GM19239 (cell line): ENCODE measurements around the gene ULK1.
"Not testable (repeated sequence)": the region's sequence is repeated elsewhere in the genome, so short reads cannot be mapped to it uniquely, and the experiment has no call there.

Experiments
- DNase-seq: peaks from one replicate; pipeline ENCODE4 v3.0.0; 2011; ENCODE audit warnings: low spot score; ENCODE audit not compliant: insufficient read length
- FAIRE-seq: peaks from 2 replicates; lab custom pipeline; 2011; peaks lifted over from hg19 to GRCh38; lab: Jason Lieb, UNC

ULK1 gene

GRCh38 chr12:131885076-131885475 lies 9.3 kb upstream of the ULK1 start:
- FAIRE-seq, DNase-seq: not testable (repeated sequence)

GRCh38 chr12:131885543-131886057 lies 8.8 kb upstream of the ULK1 start:
- FAIRE-seq: no peak
- no peak for DNase-seq

- not testable (repeated sequence) for FAIRE-seq
These were observed 2.7 kb upstream of the ULK1 start for GRCh38 chr12:131891722-131892121.

GRCh38 chr12:131892711-131893604 lies 1.5 kb upstream of the ULK1 start:
- DNase-seq: no peak
- FAIRE-seq: no peak

More at GRCh38 chr12:131891722-131892121, 2.7 kb upstream of the ULK1 start:
- DNase-seq: not testable (repeated sequence)

GRCh38 chr12:131893605-131894312 lies 663 bp upstream of the ULK1 start:
- DNase-seq (no peak), FAIRE-seq (no peak)

- peak; percentile 39 for DNase-seq
- FAIRE-seq: no peak
These were observed 688 bp downstream of the ULK1 start for GRCh38 chr12:131894981-131895639.

GRCh38 chr12:131895640-131896079 lies 1.2 kb downstream of the ULK1 start:
- DNase-seq (no peak), FAIRE-seq (no peak)

GRCh38 chr12:131896080-131896810 lies 1.8 kb downstream of the ULK1 start:
- FAIRE-seq: peak; percentile 67

GRCh38 chr12:131896811-131897270 lies 2.4 kb downstream of the ULK1 start:
- FAIRE-seq (no peak), DNase-seq (no peak)

More at GRCh38 chr12:131896080-131896810, 1.8 kb downstream of the ULK1 start:
- peak; percentile 95 for DNase-seq

- FAIRE-seq (no peak), DNase-seq (no peak)
These were observed 2.9 kb downstream of the ULK1 start for GRCh38 chr12:131897276-131897675.

- DNase-seq (no peak), FAIRE-seq (no peak)
These were observed 3.5 kb downstream of the ULK1 start for GRCh38 chr12:131897875-131898274.

- DNase-seq: no peak
These were observed 6.0 kb downstream of the ULK1 start for GRCh38 chr12:131900397-131900796.

GRCh38 chr12:131901431-131902331 lies 7.3 kb downstream of the ULK1 start:
- FAIRE-seq (no peak), DNase-seq (no peak)

More at GRCh38 chr12:131900397-131900796, 6.0 kb downstream of the ULK1 start:
- FAIRE-seq: no peak

GRCh38 chr12:131902332-131903241 lies 8.2 kb downstream of the ULK1 start:
- DNase-seq (no peak), FAIRE-seq (no peak)

GRCh38 chr12:131903270-131904255 lies 9.1 kb downstream of the ULK1 start:
- FAIRE-seq: no peak
- DNase-seq: no peak

GRCh38 chr12:131904346-131904745 lies 9.9 kb downstream of the ULK1 start:
- FAIRE-seq: no peak
- DNase-seq: no peak
